ENCODE data around the gene MLH3.
A peak's percentile ranks its signal among the peaks of the same experiment; 100 is the strongest.
"Not testable (repeated sequence)": the region's sequence is repeated elsewhere in the genome, so short reads cannot be mapped to it uniquely, and the experiment has no call there.

Gene MLH3

DNA sequence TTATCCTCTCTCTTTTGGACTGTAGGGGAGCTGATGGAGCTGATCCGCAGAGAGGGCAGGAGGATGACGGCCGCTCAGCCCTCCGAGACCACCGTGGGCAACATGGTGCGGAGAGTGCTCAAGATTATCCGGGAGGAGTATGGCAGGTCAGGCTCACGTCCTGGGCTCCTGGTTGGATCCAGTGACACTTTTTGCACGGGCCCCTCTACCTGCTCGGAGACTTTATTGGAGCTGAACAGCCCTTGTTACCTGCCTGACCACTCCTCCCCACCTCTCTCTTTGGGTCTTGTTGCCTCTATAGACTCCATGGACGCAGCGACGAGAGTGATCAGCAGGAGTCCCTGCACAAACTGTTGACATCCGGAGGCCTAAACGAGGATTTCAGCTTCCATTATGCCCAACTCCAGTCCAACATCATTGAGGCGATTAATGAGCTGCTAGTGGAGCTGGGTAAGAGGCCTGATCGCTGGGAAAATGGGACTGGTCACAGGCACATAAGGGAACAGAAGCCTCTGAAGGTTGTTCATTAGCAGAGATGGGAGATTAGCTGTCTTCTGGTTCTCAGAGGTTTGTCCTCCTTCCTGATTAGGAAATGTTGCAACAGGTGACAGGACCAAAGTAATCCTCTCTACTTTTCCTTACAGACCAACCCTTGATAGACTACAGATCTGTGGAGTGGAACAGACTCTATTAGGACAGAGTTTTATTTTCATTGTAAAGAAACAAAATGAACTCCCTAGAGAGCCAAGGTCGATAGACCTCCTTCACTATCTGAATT is 47.8 kb downstream of the MLH3 start:
- no peaks in the 10 kb centered on the region for H3K9me3 ChIP-seq (ENCODE audit: low read length)
- H3K27ac ChIP-seq (ENCODE audit: low read depth, low read length), result peak overlapping the region; percentile 78
- H3K27me3 ChIP-seq (ENCODE audit: control insufficient read depth in 1 of 2, insufficient read depth in 2 of 2, low read length in 2 of 2), result no peaks in the 10 kb centered on the region
- peak overlapping the region; percentile 79 to 98 for H3K4me3 ChIP-seq (ENCODE audit: low read depth in 1 of 2, low read length in 2 of 2)
- H3K36me3 ChIP-seq (ENCODE audit: insufficient read depth, low read length), result peaks cover 31% of the 10 kb centered on the region
- H3K9ac ChIP-seq (ENCODE audit: low read length), result peak overlapping the region; percentile 87
- H3K4me1 ChIP-seq (ENCODE audit: insufficient read depth, low read length), result peaks cover 10% of the 10 kb centered on the region

- Histone ChIP-seq H3K36me3 (ENCODE audit: insufficient read depth, low read length) (peaks cover 23% of the 10 kb centered on the region), H3K9ac (ENCODE audit: low read length) (peak within 1 kb of the TSS; percentile 87), H3K27me3 (ENCODE audit: control insufficient read depth in 1 of 2, insufficient read depth in 2 of 2, low read length in 2 of 2) (no peaks in the 10 kb centered on the region), H3K27ac (ENCODE audit: low read depth, low read length) (peak within 1 kb of the TSS; percentile 78), H3K4me3 (ENCODE audit: low read depth in 1 of 2, low read length in 2 of 2) (peak within 1 kb of the TSS; percentile 79 to 98), H3K4me1 (ENCODE audit: insufficient read depth, low read length) (peaks cover 10% of the 10 kb centered on the region), H3K9me3 (ENCODE audit: low read length) (no peaks in the 10 kb centered on the region)
These were observed 48.6 kb downstream of the MLH3 start, which contains the start of gene EIF2B2 for GRCh38 chr14:75002392-75003249. EIF2B2 (plus strand) TSS chr14:75002921; CDS start chr14:75002991, 70 bp downstream.

GRCh38 chr14:75001899-75002298 is 49.4 kb downstream of the MLH3 start:
- H3K4me1 ChIP-seq (ENCODE audit: insufficient read depth, low read length), result peaks cover 10% of the 10 kb centered on the region
- no peaks in the 10 kb centered on the region for H3K9me3 ChIP-seq (ENCODE audit: low read length)
- H3K9ac ChIP-seq (ENCODE audit: low read length), result no peak overlapping the region
- peak overlapping the region; percentile 79 to 98 for H3K4me3 ChIP-seq (ENCODE audit: low read depth in 1 of 2, low read length in 2 of 2)
- peak overlapping the region; percentile 78 for H3K27ac ChIP-seq (ENCODE audit: low read depth, low read length)
- peaks cover 15% of the 10 kb centered on the region for H3K36me3 ChIP-seq (ENCODE audit: insufficient read depth, low read length)
- H3K27me3 ChIP-seq (ENCODE audit: control insufficient read depth in 1 of 2, insufficient read depth in 2 of 2, low read length in 2 of 2), result no peaks in the 10 kb centered on the region

- Histone ChIP-seq H3K9ac (ENCODE audit: low read length) (no peak overlapping the region), H3K9me3 (ENCODE audit: low read length) (no peaks in the 10 kb centered on the region), H3K27me3 (ENCODE audit: control insufficient read depth in 1 of 2, insufficient read depth in 2 of 2, low read length in 2 of 2) (no peaks in the 10 kb centered on the region), H3K27ac (ENCODE audit: low read depth, low read length) (no peak overlapping the region), H3K4me1 (ENCODE audit: insufficient read depth, low read length) (peaks cover 10% of the 10 kb centered on the region), H3K4me3 (ENCODE audit: low read depth in 1 of 2, low read length in 2 of 2) (no peak overlapping the region), H3K36me3 (ENCODE audit: insufficient read depth, low read length) (peaks cover 9% of the 10 kb centered on the region)
These were observed 50.0 kb downstream of the MLH3 start for GRCh38 chr14:75001261-75001660.

DNA sequence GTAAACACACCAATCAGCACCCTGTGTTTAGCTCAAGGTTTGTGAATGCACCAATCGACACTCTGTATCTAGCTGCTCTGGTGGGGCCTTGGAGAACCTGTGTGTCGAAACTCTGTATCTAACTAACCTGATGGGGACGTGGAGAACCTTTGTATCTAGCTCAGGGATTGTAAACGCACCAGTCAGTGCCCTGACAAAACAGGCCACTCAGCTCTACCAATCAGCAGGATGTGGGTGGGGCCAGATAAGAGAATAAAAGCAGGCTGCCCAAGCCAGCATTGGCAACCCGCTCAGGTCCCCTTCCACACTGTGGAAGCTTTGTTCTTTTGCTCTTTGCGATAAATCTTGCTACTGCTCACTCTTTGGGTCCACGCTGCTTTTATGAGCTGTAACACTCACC is 55.5 kb downstream of the MLH3 start:
- not testable (repeated sequence) for H3K36me3 ChIP-seq (ENCODE audit: insufficient read depth, low read length); H3K27me3 ChIP-seq (ENCODE audit: control insufficient read depth in 1 of 2, insufficient read depth in 2 of 2, low read length in 2 of 2); H3K4me3 ChIP-seq (ENCODE audit: low read depth in 1 of 2, low read length in 2 of 2); H3K27ac ChIP-seq (ENCODE audit: low read depth, low read length); H3K4me1 ChIP-seq (ENCODE audit: insufficient read depth, low read length); H3K9me3 ChIP-seq (ENCODE audit: low read length); H3K9ac ChIP-seq (ENCODE audit: low read length)

- H3K9me3 ChIP-seq (ENCODE audit: low read length); H3K27ac ChIP-seq (ENCODE audit: low read depth, low read length); H3K4me1 ChIP-seq (ENCODE audit: insufficient read depth, low read length); H3K36me3 ChIP-seq (ENCODE audit: insufficient read depth, low read length); H3K4me3 ChIP-seq (ENCODE audit: low read depth in 1 of 2, low read length in 2 of 2); H3K27me3 ChIP-seq (ENCODE audit: control insufficient read depth in 1 of 2, insufficient read depth in 2 of 2, low read length in 2 of 2); H3K9ac ChIP-seq (ENCODE audit: low read length): not testable (repeated sequence)
These were observed 57.1 kb downstream of the MLH3 start for GRCh38 chr14:74994182-74994581.

- H3K27ac ChIP-seq (ENCODE audit: low read depth, low read length), result no peak overlapping the region
- H3K9me3 ChIP-seq (ENCODE audit: low read length), result no peaks in the 10 kb centered on the region
- H3K4me1 ChIP-seq (ENCODE audit: insufficient read depth, low read length), result no peaks in the 10 kb centered on the region
- H3K9ac ChIP-seq (ENCODE audit: low read length), result no peak overlapping the region
- H3K4me3 ChIP-seq (ENCODE audit: low read depth in 1 of 2, low read length in 2 of 2), result no peak overlapping the region
- H3K27me3 ChIP-seq (ENCODE audit: control insufficient read depth in 1 of 2, insufficient read depth in 2 of 2, low read length in 2 of 2), result no peaks in the 10 kb centered on the region
- H3K36me3 ChIP-seq (ENCODE audit: insufficient read depth, low read length), result no peaks in the 10 kb centered on the region
These were observed 62.3 kb downstream of the MLH3 start for GRCh38 chr14:74988993-74989392.

DNA sequence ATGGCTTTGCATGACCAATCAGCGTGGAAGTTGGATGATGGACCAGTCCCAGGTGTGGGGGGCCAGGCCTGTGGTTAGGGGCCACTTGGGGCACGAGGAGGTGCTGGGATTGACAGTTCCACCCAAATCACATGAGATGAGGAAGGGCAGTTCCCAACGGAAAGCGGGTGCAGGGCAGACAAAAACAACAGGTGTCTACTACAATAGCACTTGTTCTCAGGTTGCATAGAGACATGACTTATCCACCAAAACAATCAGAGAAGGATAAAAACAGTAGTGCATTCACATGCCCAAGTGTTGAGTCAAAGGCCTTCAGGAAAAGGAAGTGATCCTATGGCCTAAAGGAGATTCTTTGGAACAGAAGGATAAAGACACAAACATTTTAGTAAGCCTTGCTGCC is 63.1 kb downstream of the MLH3 start:
- H3K4me1 ChIP-seq (ENCODE audit: insufficient read depth, low read length), result no peaks in the 10 kb centered on the region
- no peaks in the 10 kb centered on the region for H3K9me3 ChIP-seq (ENCODE audit: low read length)
- no peaks in the 10 kb centered on the region for H3K36me3 ChIP-seq (ENCODE audit: insufficient read depth, low read length)
- H3K4me3 ChIP-seq (ENCODE audit: low read depth in 1 of 2, low read length in 2 of 2), result no peak overlapping the region
- H3K9ac ChIP-seq (ENCODE audit: low read length), result no peak overlapping the region
- H3K27me3 ChIP-seq (ENCODE audit: control insufficient read depth in 1 of 2, insufficient read depth in 2 of 2, low read length in 2 of 2), result no peaks in the 10 kb centered on the region
- no peak overlapping the region for H3K27ac ChIP-seq (ENCODE audit: low read depth, low read length)

DNA sequence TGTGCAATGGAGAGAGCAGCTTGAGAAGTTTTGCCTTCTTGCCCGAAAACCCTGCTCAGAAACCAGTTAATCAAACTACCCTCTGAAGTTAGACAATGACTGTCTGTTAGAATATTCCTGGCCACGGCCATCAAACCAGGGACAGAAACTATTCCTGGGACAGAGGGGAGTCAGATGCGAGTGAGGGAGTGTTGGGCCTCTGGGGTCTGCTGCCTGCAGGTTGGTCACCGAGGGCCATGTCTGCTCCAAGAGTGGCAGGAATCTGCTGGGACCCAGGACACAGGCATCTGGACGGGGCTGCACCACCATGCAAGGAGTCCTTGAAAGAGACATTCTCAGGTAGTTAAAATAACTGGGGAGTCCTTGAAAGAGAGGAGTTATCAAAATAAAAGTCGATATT is 65.5 kb downstream of the MLH3 start:
- Histone ChIP-seq H3K9me3 (ENCODE audit: low read length) (no peaks in the 10 kb centered on the region), H3K27ac (ENCODE audit: low read depth, low read length) (no peak overlapping the region), H3K9ac (ENCODE audit: low read length) (no peak overlapping the region), H3K27me3 (ENCODE audit: control insufficient read depth in 1 of 2, insufficient read depth in 2 of 2, low read length in 2 of 2) (no peaks in the 10 kb centered on the region), H3K4me3 (ENCODE audit: low read depth in 1 of 2, low read length in 2 of 2) (no peak overlapping the region), H3K36me3 (ENCODE audit: insufficient read depth, low read length) (no peaks in the 10 kb centered on the region), H3K4me1 (ENCODE audit: insufficient read depth, low read length) (no peaks in the 10 kb centered on the region)

DNA sequence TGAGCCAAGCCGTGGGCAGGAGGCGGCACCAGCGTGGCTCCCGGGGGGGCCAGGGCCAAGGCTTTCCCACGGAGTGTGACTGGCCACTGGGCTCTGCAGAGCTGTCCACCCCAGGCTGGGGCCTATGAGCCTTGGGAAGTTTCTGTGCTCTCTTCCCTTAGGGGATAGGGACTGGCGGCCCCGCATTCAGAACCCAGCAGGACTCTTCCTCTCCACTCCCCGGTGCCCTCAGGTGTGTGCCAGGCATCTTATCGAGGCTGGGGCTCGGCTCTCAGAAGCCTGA is 66.3 kb downstream of the MLH3 start:
- Histone ChIP-seq H3K36me3 (ENCODE audit: insufficient read depth, low read length) (no peaks in the 10 kb centered on the region), H3K27ac (ENCODE audit: low read depth, low read length) (no peak overlapping the region), H3K9me3 (ENCODE audit: low read length) (no peaks in the 10 kb centered on the region), H3K27me3 (ENCODE audit: control insufficient read depth in 1 of 2, insufficient read depth in 2 of 2, low read length in 2 of 2) (no peaks in the 10 kb centered on the region), H3K4me3 (ENCODE audit: low read depth in 1 of 2, low read length in 2 of 2) (no peak overlapping the region), H3K9ac (ENCODE audit: low read length) (no peak overlapping the region), H3K4me1 (ENCODE audit: insufficient read depth, low read length) (no peaks in the 10 kb centered on the region)

DNA sequence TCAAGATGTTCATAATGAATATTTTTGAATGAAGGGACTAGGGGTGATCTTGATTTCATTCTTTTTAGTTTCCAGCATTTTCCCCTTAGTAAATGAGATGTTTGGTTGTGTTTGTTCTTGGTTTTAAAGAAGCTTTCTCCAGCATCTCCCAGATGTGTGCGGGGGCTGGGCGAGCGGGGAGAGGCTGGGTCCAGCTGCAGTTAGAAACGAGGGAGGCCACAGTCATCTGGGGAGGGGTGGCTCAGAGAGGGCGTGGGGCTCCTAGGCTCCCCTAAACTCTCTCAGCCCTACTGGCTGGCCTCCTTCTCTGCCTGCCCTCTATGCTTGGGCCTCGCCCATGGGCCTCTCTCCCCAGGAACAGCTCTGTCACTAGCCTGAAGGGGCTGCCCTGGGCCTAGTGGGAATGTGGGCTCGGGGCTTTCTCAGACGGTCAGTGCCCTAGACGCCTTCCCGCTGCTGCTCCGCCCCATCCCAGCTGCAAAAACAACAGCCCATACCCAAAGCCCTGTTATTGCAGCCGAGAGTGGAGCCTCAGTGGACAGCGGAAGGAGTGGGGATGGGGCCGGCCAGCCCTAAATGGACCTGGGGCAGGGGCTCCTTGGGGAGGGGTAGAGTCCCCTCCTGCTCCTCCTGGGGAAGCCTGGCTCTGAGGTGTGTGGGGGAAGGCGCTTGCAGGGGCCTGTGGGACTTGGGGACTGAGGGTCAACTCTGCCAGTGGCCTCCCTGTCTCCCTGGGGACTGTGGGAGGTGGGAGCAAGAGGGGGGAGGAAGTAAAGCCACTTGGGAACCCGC is 66.8 kb downstream of the MLH3 start:
- H3K27ac ChIP-seq (ENCODE audit: low read depth, low read length), result no peak overlapping the region
- no peaks in the 10 kb centered on the region for H3K36me3 ChIP-seq (ENCODE audit: insufficient read depth, low read length)
- H3K9me3 ChIP-seq (ENCODE audit: low read length), result no peaks in the 10 kb centered on the region
- H3K9ac ChIP-seq (ENCODE audit: low read length), result no peak overlapping the region
- no peak overlapping the region for H3K4me3 ChIP-seq (ENCODE audit: low read depth in 1 of 2, low read length in 2 of 2)
- no peaks in the 10 kb centered on the region for H3K4me1 ChIP-seq (ENCODE audit: insufficient read depth, low read length)
- no peaks in the 10 kb centered on the region for H3K27me3 ChIP-seq (ENCODE audit: control insufficient read depth in 1 of 2, insufficient read depth in 2 of 2, low read length in 2 of 2)

Data from muscle layer of colon (tissue), 2 donors.